CD4-positive, alpha-beta T cell (primary cell): Measurements from ENCODE around the gene SH3RF3. TPM values are rescaled to one million over a fixed set of nuclear protein-coding genes. Genes with fewer than 3 reads are reported as not detected.

Source experiments
- ATAC-seq: fragments of 200-7000 bp; cut with Tn5 transposase; one replicate; pipeline ENCODE4 v1.10.0; 2022; ENCODE audit warnings: mild to moderate bottlenecking; ENCODE audit not compliant: poor library complexity
- CTCF ChIA-PET: fragments of 350-600 bp; sonication (Branson Sonifier 250); formaldehyde crosslinking; loops from one replicate; lab custom pipeline; 2021; ENCODE audit warnings: antibody characterized with exemption, inconsistent platforms; lab: Charles Lee
- POLR2A ChIA-PET: fragments of 350-600 bp; sonication (Branson Sonifier 250); formaldehyde crosslinking; loops from one replicate; lab custom pipeline; 2021; ENCODE audit warnings: antibody characterized with exemption, inconsistent platforms; lab: Charles Lee
- DNase-seq, 14 experiments: peaks; one replicate each; pipeline ENCODE4 v3.0.0-alpha.2; 2013 to 2020; ENCODE audit warnings: mixed read lengths in 2 of 14
- H3K27ac ChIP-seq, 2 donors: one replicate each; pipeline versions ENCODE4 v1.5.1 to v1.7.0; 2013; ENCODE audit warnings: low read length in 2 of 2, low read depth in 1 of 2, mild to moderate bottlenecking in 1 of 2
- H3K27me3 ChIP-seq, 2 experiments: 1 replicate in 1 of 2; 2 replicates in 1 of 2; pipeline versions ENCODE4 v1.6.1 to v1.7.0; 2013; ENCODE audit warnings: low read length in 2 of 2, control low read depth in 1 of 2, mild to moderate bottlenecking in 1 of 2, moderate library complexity in 1 of 2; ENCODE audit not compliant: insufficient read depth in 2 of 2, control insufficient read depth in 1 of 2
- H3K36me3 ChIP-seq: one replicate; pipeline ENCODE4 v1.6.1; 2013; ENCODE audit warnings: low read length, control low read depth; ENCODE audit not compliant: insufficient read depth
- H3K4me1 ChIP-seq: one replicate; pipeline ENCODE4 v1.6.1; 2013; ENCODE audit warnings: low read length, control low read depth; ENCODE audit not compliant: insufficient read depth
- H3K4me3 ChIP-seq: one replicate; pipeline ENCODE4 v1.5.1; 2013; ENCODE audit warnings: mild to moderate bottlenecking, low read length, moderate library complexity
- H3K9me3 ChIP-seq, 2 experiments: 1 replicate in 1 of 2; 2 replicates in 1 of 2; pipeline versions ENCODE4 v1.6.1 to v1.7.0; 2013; ENCODE audit warnings: low read length in 2 of 2, mild to moderate bottlenecking in 2 of 2, control low read depth in 1 of 2, moderate library complexity in 1 of 2; ENCODE audit not compliant: control insufficient read depth in 1 of 2, insufficient read depth in 1 of 2
- H3K27ac Mint-ChIP-seq: one replicate; pipeline ENCODE4 v1.8.0; 2020; ENCODE audit warnings: mixed read lengths
- H3K27me3 Mint-ChIP-seq: one replicate; pipeline ENCODE4 v1.8.0; 2021; ENCODE audit warnings: mixed read lengths
- H3K36me3 Mint-ChIP-seq: one replicate; pipeline ENCODE4 v1.8.0; 2021; ENCODE audit warnings: low read depth, mixed read lengths
- H3K4me1 Mint-ChIP-seq: one replicate; pipeline ENCODE4 v1.8.0; 2021; ENCODE audit warnings: low read depth, mixed read lengths
- H3K4me3 Mint-ChIP-seq: one replicate; pipeline ENCODE4 v1.8.0; 2020; ENCODE audit warnings: mild to moderate bottlenecking, mixed read lengths
- H3K9me3 Mint-ChIP-seq: one replicate; pipeline ENCODE4 v1.8.0; 2020; ENCODE audit warnings: mixed read lengths
- intact Hi-C, 2 experiments: fragments of 100-400 bp; cut with DNase I in 1 of 2; cut with micrococcal nuclease in 1 of 2; formaldehyde crosslinking; loops; one replicate each; pipeline versions ENCODE4 v1.15.1 to v1.9.0; 2023 to 2025; cut with DNase I, micrococcal nuclease
- total RNA-seq, 174 experiments: library from RNA in 2 of 174; stranded (reverse) in 2 of 174; gene quantifications; one replicate each; pipeline ENCODE4 v1.2.3 and lab custom pipeline; 2021 to 2026
- TF ChIP-seq, protein P1 (sequence below): fragments of 200-600 bp; IDR thresholded peaks from one replicate; pipeline ENCODE4 v1.8.0; 2022; ENCODE audit warnings: antibody characterized with exemption, mild to moderate bottlenecking

The SH3RF3 gene
- total RNA-seq, 2 experiments from 2014 or later, result 5.2 to 5.9 TPM

DNA sequence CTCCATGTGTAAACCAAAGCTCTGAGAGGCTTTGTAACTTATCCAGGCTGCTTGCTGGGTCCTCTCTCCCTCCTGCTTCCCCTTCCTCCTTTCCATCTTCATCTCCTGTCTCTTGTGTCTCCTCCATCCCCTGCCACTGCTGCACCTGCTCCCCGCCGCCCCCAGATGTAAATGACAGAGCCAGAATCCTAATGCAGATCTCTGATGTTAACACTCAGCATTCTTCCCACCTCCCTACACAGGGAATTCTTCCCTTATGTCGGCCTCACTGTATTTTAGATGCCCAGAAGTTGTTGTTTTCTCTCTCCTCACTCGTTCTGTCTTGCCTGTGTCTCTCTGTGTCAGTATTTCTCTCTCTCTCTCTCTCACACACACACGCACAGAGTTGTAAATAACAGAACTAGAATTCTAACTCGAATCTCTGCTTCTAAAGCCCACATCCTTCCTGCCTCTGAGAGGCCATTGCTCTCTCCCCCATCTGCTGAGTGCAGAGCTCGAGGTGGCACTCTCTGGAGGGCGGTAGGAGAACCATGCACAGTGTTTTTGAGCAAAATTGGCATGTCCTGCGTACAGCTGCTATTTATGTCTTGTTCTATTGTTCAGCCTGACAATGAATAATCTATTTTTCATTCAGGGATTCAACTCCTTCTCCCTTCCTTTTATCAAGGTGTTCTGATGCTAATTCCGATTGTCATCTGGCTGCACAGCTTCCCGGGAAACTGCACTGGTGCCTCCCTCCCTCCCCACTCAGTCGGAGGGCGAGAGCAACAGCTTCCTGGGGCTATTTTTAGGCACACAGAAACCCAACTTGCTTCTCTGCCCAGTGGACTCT is 219.9 kb downstream of the SH3RF3 start:
- H3K36me3 Mint-ChIP-seq, result no peaks in the 10 kb centered on the region
- DNase-seq, result peak; percentile 36 to 79 (median 56)
- peak overlapping the region; percentile 87 for H3K27ac Mint-ChIP-seq
- intact Hi-C loops, result loop anchor here (1.0 to 10.0 kb wide), 4 partner anchors 132 to 334 kb away; partner anchors contain the start of gene SH3RF3 (in 1 of the 2)
- peaks cover 0 to 3% of the 10 kb centered on the region in 2 experiments for H3K9me3 ChIP-seq
- H3K27ac ChIP-seq, result peak overlapping the region; percentile 64 to 69
- H3K4me3 ChIP-seq, result peak overlapping the region; percentile 19
- TF ChIP-seq, protein P1, sequence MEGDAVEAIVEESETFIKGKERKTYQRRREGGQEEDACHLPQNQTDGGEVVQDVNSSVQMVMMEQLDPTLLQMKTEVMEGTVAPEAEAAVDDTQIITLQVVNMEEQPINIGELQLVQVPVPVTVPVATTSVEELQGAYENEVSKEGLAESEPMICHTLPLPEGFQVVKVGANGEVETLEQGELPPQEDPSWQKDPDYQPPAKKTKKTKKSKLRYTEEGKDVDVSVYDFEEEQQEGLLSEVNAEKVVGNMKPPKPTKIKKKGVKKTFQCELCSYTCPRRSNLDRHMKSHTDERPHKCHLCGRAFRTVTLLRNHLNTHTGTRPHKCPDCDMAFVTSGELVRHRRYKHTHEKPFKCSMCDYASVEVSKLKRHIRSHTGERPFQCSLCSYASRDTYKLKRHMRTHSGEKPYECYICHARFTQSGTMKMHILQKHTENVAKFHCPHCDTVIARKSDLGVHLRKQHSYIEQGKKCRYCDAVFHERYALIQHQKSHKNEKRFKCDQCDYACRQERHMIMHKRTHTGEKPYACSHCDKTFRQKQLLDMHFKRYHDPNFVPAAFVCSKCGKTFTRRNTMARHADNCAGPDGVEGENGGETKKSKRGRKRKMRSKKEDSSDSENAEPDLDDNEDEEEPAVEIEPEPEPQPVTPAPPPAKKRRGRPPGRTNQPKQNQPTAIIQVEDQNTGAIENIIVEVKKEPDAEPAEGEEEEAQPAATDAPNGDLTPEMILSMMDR, result no peak
- peak; percentile 99 for ATAC-seq
- H3K4me3 Mint-ChIP-seq, result peak overlapping the region; percentile 28
- H3K27me3 Mint-ChIP-seq, result no peaks in the 10 kb centered on the region
- H3K27me3 ChIP-seq, result no peaks in the 10 kb centered on the region
- ChIA-PET CTCF (no interaction called here), POLR2A (interaction anchor here (0.6 to 2.2 kb wide), 12 partner anchors 13 to 435 kb away, joined by 3 to 22 read pairs (median 4); no protein-coding TSS in a partner anchor)
- peaks cover 44% of the 10 kb centered on the region for H3K4me1 ChIP-seq
- H3K4me1 Mint-ChIP-seq, result peaks cover 51% of the 10 kb centered on the region
- no peaks in the 10 kb centered on the region for H3K36me3 ChIP-seq
- H3K9me3 Mint-ChIP-seq, result no peaks in the 10 kb centered on the region

DNA sequence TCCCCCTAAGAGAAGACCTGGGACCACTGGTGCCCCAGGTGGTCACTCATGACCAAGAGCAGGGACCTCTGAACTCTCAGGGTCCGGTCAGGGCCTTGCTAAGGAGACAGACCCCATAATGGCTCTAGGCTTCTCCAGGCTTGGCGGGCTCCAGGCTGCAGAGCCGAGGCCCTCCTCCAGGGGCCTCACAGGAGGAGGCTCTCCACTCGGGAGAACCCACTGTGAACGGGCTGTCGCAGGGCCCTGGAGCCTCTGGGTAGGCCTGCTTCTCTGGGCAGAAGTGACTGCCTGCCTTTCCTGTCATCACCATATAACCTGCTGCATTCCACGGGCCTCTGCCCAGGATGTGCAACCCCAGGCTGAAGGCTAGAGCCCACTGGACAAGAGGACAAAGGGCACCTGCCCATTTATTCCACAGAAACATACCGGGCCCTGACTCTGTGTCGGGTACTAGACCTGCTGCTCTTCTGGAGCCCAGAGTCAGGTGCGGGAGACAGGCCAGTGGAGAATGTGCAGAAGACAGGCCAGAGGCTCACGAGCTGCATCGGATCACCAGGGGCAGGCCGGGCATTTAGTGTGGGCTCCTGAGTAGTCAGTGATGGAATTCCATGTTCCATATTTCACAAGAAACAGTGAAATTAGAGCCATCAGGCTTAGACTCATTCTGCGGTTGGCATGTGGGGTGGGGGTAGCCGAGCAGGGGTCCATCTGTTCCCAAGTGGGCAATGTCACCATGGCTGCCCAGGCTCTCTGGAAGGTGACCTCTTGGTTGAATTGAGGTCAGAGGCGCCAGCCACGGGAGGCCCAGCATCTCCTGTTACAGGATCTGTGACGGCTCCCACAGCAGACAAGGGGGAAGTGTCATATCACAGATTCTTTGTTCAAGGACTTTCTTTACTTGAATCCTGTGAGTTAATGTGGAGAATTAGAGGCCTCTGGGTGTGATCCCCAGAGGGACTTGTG is 220.8 kb downstream of the SH3RF3 start:
- ChIA-PET CTCF (no interaction called here), POLR2A (interaction anchor here (0.6 to 2.2 kb wide), 11 partner anchors 14 to 436 kb away, joined by 3 to 22 read pairs (median 4); no protein-coding TSS in a partner anchor)
- TF ChIP-seq, protein P1, result no peak
- Histone ChIP-seq H3K27me3 (no peaks in the 10 kb centered on the region), H3K4me1 (peaks cover 44% of the 10 kb centered on the region), H3K27ac (peak overlapping the region; percentile 21 to 69), H3K4me3 (peak overlapping the region; percentile 15), H3K9me3 (peaks cover 0 to 11% of the 10 kb centered on the region in 2 experiments), H3K36me3 (no peaks in the 10 kb centered on the region)
- intact Hi-C loops, result loop anchor here (1.0 to 10.0 kb wide), 4 partner anchors 132 to 335 kb away; partner anchors contain the start of gene SH3RF3 (in 1 of the 2)
- H3K27me3 Mint-ChIP-seq, result no peaks in the 10 kb centered on the region
- ATAC-seq (no peak), DNase-seq (no peak)
- H3K9me3 Mint-ChIP-seq, result no peaks in the 10 kb centered on the region
- H3K4me1 Mint-ChIP-seq, result peaks cover 46% of the 10 kb centered on the region
- H3K27ac Mint-ChIP-seq, result peak overlapping the region; percentile 87
- no peaks in the 10 kb centered on the region for H3K36me3 Mint-ChIP-seq
- peak overlapping the region; percentile 14 for H3K4me3 Mint-ChIP-seq

DNA sequence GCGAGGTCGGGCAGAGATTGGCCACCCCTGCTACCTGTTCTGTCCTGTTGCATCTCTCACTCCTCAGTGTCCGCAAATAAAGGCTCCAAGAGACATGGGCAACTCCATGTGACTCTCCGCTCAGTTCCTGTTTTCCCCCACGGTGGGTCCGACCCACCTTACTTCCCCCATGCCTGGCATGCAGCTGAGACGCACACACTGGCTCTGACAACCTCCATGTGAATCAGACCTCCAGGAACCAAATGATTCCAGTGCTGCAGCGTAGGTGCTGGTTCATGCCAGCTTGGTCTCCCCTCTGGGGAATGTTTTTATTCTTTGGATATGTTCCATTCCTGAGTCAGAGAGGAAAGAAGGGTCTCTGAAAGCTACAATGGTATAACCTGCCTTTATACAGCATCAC is 221.5 kb downstream of the SH3RF3 start:
- Histone ChIP-seq H3K9me3 (peaks cover 0 to 11% of the 10 kb centered on the region in 2 experiments), H3K27ac (no peak overlapping the region), H3K4me3 (no peak overlapping the region), H3K4me1 (peaks cover 44% of the 10 kb centered on the region), H3K27me3 (no peaks in the 10 kb centered on the region), H3K36me3 (no peaks in the 10 kb centered on the region)
- ChIA-PET POLR2A (interaction anchor here (1.7 kb wide), 1 partner anchor 319 kb away, joined by 6 read pairs; no protein-coding TSS in a partner anchor), CTCF (no interaction called here)
- no peak for DNase-seq
- TF ChIP-seq, protein P1, result no peak
- Mint-ChIP-seq H3K9me3 (no peaks in the 10 kb centered on the region), H3K27me3 (no peaks in the 10 kb centered on the region), H3K4me3 (peak overlapping the region; percentile 14), H3K27ac (peak overlapping the region; percentile 87), H3K4me1 (peaks cover 46% of the 10 kb centered on the region), H3K36me3 (no peaks in the 10 kb centered on the region)
- intact Hi-C loops, result no loop called here
- ATAC-seq, result no peak
